ENCODE measurements around the gene GPAM.

The GPAM gene

DNA sequence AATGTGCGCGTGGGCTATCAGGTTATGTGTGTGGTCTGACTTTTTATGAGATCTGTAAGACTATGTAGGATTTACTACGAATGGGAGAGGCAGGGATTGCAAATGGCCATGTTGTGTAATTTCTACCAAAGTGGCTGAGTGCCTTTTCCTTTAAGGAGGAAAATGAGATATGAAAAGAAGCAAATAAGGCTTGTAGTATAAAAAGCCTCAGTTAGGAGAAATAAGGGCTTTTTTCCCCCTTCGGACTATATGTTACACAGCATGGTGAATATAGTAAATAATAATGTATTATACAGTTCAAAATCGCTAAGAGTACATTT is 447 bp upstream of the GPAM start:
- Histone ChIP-seq H3K4me3 (ENCODE audit: low read length) (peak overlapping the region; percentile 89), H4K20me1 (ENCODE audit: insufficient read depth, low read length) (no peaks in the 10 kb centered on the region), H3K27me3 (replicated peaks; ENCODE audit: insufficient read depth, low read length) (no peaks in the 10 kb centered on the region), H3K9me2 (replicated peaks; ENCODE audit: insufficient read depth, low read length) (no peaks in the 10 kb centered on the region), H2AFZ (ENCODE audit: low read length) (peak overlapping the region; percentile 89), H3K79me2 (ENCODE audit: low read length) (no peaks in the 10 kb centered on the region), H3K27ac (ENCODE audit: low read length) (no peak overlapping the region; the same call in 1 of the 2 replicates), H3K9me3 (replicated peaks; ENCODE audit: insufficient read depth, low read length) (no peaks in the 10 kb centered on the region), H3K4me2 (ENCODE audit: low read depth, low read length) (peak overlapping the region; percentile 95), H3K4me1 (ENCODE audit: low read length) (0 out of 2 replicates have a peak, but pooled peaks cover 5% of the 10 kb centered on the region), H3K9ac (ENCODE audit: low read length) (peak overlapping the region; percentile 72), H3F3A (ENCODE audit: insufficient read depth, low read length) (peaks cover 9% of the 10 kb centered on the region; the same call in 1 of the 2 replicates), H3K36me3 (replicated peaks; ENCODE audit: insufficient read depth, low read length) (no peaks in the 10 kb centered on the region)
- TF ChIP-seq, protein P1, sequence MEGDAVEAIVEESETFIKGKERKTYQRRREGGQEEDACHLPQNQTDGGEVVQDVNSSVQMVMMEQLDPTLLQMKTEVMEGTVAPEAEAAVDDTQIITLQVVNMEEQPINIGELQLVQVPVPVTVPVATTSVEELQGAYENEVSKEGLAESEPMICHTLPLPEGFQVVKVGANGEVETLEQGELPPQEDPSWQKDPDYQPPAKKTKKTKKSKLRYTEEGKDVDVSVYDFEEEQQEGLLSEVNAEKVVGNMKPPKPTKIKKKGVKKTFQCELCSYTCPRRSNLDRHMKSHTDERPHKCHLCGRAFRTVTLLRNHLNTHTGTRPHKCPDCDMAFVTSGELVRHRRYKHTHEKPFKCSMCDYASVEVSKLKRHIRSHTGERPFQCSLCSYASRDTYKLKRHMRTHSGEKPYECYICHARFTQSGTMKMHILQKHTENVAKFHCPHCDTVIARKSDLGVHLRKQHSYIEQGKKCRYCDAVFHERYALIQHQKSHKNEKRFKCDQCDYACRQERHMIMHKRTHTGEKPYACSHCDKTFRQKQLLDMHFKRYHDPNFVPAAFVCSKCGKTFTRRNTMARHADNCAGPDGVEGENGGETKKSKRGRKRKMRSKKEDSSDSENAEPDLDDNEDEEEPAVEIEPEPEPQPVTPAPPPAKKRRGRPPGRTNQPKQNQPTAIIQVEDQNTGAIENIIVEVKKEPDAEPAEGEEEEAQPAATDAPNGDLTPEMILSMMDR (IDR thresholded peaks at IDR 0.05; ENCODE audit: low read length) = no peak
- TF ChIP-seq EZH2 (optimal IDR thresholded peaks at IDR 0.05; ENCODE audit: low read depth, low read length) (no peak), EZH2phosphoT487 (IDR thresholded peaks at IDR 0.05; ENCODE audit: low read length) (no peak)
- DNase-seq = no peak

DNA sequence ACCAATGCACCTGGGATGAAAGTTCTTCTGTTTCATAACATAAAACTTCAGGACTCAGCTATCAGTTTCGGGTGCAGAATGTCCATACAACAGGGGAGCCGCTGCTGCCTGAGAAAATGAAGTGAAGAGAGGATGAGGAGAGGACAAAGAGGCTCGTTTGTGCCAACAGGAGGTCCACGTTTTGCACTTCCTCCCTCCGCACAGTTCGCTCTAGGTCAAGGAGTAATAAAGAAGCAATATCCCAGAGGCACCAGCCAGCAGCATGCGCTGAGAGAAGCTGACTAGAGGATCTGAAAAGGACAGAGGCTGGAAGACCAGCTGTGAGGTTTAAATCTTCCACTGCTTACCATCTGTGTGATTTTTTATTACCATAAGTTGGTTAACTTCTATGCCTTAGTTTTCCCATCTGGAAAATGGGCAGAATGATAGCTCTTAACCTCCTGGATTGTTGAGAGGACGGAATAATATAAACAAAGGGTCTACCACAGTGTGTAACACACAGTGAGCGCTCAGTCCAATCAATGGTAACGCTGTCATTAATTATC is 709 bp downstream of the GPAM start:
- no peaks in the 10 kb centered on the region for H3K9me2 ChIP-seq (replicated peaks; ENCODE audit: insufficient read depth, low read length)
- peak overlapping the region; percentile 38; the same call in 1 of the 2 replicates for H3K27ac ChIP-seq (ENCODE audit: low read length)
- H3K27me3 ChIP-seq (replicated peaks; ENCODE audit: insufficient read depth, low read length) = no peaks in the 10 kb centered on the region
- H3K4me2 ChIP-seq (ENCODE audit: low read depth, low read length) = peak overlapping the region; percentile 95
- peak; percentile 10 for DNase-seq
- TF ChIP-seq EZH2phosphoT487 (IDR thresholded peaks at IDR 0.05; ENCODE audit: low read length) (no peak), EZH2 (optimal IDR thresholded peaks at IDR 0.05; ENCODE audit: low read depth, low read length) (no peak)
- TF ChIP-seq, protein P1 (IDR thresholded peaks at IDR 0.05; ENCODE audit: low read length) = no peak
- H3K9ac ChIP-seq (ENCODE audit: low read length) = peak overlapping the region; percentile 72
- H2AFZ ChIP-seq (ENCODE audit: low read length) = peak overlapping the region; percentile 89
- H3K4me1 ChIP-seq (ENCODE audit: low read length) = 0 out of 2 replicates have a peak, but pooled peaks cover 5% of the 10 kb centered on the region
- H3K36me3 ChIP-seq (replicated peaks; ENCODE audit: insufficient read depth, low read length) = no peaks in the 10 kb centered on the region
- H4K20me1 ChIP-seq (ENCODE audit: insufficient read depth, low read length) = no peaks in the 10 kb centered on the region
- no peaks in the 10 kb centered on the region for H3K79me2 ChIP-seq (ENCODE audit: low read length)
- no peaks in the 10 kb centered on the region for H3K9me3 ChIP-seq (replicated peaks; ENCODE audit: insufficient read depth, low read length)
- H3F3A ChIP-seq (ENCODE audit: insufficient read depth, low read length) = peaks cover 9% of the 10 kb centered on the region; the same call in 1 of the 2 replicates
- H3K4me3 ChIP-seq (ENCODE audit: low read length) = peak overlapping the region; percentile 89

DNA sequence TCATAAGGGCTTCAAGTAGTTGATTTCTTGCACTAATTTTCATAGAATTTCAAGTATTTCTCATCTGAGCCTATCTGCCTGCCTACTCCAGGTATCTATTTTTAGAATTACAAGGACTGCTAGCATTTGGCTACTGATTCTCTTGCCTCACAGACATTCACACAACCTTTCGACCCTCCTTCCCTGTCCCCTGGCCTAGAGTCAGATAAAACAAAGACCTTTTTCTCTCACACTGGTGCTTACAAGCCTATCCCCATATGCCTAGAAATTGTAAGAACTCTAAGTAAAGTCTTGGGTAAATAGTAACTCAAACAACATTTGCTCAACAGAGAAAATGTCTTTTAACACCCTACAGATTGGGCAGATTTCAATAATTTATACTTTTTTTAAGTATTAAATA is 6.3 kb downstream of the GPAM start:
- Histone ChIP-seq H2AFZ (ENCODE audit: low read length) (no peak overlapping the region), H3K9me2 (replicated peaks; ENCODE audit: insufficient read depth, low read length) (no peaks in the 10 kb centered on the region), H3K27me3 (replicated peaks; ENCODE audit: insufficient read depth, low read length) (no peaks in the 10 kb centered on the region), H3K79me2 (ENCODE audit: low read length) (no peaks in the 10 kb centered on the region), H3K9ac (ENCODE audit: low read length) (no peak overlapping the region), H3K4me3 (ENCODE audit: low read length) (no peak overlapping the region), H4K20me1 (ENCODE audit: insufficient read depth, low read length) (no peaks in the 10 kb centered on the region), H3K36me3 (replicated peaks; ENCODE audit: insufficient read depth, low read length) (no peaks in the 10 kb centered on the region; the same call in 1 of the 2 replicates), H3K4me2 (ENCODE audit: low read depth, low read length) (no peak overlapping the region), H3K4me1 (ENCODE audit: low read length) (0 out of 2 replicates have a peak, but pooled peaks cover under 1% of the 10 kb centered on the region), H3K27ac (ENCODE audit: low read length) (no peak overlapping the region), H3K9me3 (replicated peaks; ENCODE audit: insufficient read depth, low read length) (no peaks in the 10 kb centered on the region), H3F3A (ENCODE audit: insufficient read depth, low read length) (peaks cover under 1% of the 10 kb centered on the region; the same call in 1 of the 2 replicates)
- DNase-seq = no peak
- TF ChIP-seq, protein P1 (IDR thresholded peaks at IDR 0.05; ENCODE audit: low read length) = no peak
- TF ChIP-seq EZH2phosphoT487 (IDR thresholded peaks at IDR 0.05; ENCODE audit: low read length) (no peak), EZH2 (optimal IDR thresholded peaks at IDR 0.05; ENCODE audit: low read depth, low read length) (no peak)

All from MM.1S (cell line).